ENCODE results near the gene GNB2. TPM values are rescaled to one million over a fixed set of nuclear protein-coding genes. Genes with fewer than 3 reads are reported as not detected.

The GNB2 gene
- total and polyA plus RNA-seq, 2 of the 8 experiments (the other 6 are each of a cell fraction or from before 2014, with no cell fraction given) = 157 to 260 TPM

GRCh38 chr7:100678291-100678984 lies 4.9 kb downstream of the GNB2 start:
- Histone ChIP-seq H3K4ac (replicated peaks; ENCODE audit: insufficient read length, low read depth, low read length) (no peak overlapping the region), H3K9me3 (ENCODE audit: insufficient read depth in 2 of 2, low read depth in 1 of 2, low read length in 1 of 2) (no peaks in the 10 kb centered on the region), H3K4me1 (replicated peaks in 1 of 4; ENCODE audit: control insufficient read depth in 3 of 4, insufficient read depth in 4 of 4, low read length in 3 of 4) (peaks cover 0 to 7% (median 4%) of the 10 kb centered on the region in 4 experiments; a peak in 6 of 7 replicates), H4K5ac (ENCODE audit: insufficient read length, low read depth, low read length) (no peak overlapping the region), H3K27me3 (replicated peaks in 1 of 4; ENCODE audit: control insufficient read depth in 3 of 4, extremely low read depth in 1 of 4, insufficient read depth in 3 of 4, low read length in 3 of 4) (no peaks in the 10 kb centered on the region), H3K9ac (replicated peaks in 1 of 4; ENCODE audit: extremely low read depth in 1 of 4, low read depth in 3 of 4, low read length in 3 of 4) (no peak overlapping the region), H3K23ac (ENCODE audit: insufficient read length) (no peak overlapping the region), H3K14ac (ENCODE audit: insufficient read length) (no peak overlapping the region), H2AK5ac (ENCODE audit: low read depth, low read length) (no peak overlapping the region), H2BK15ac (ENCODE audit: low read length) (no peak overlapping the region), H3K27ac (ENCODE audit: low read depth, low read length) (no peak overlapping the region), H3K36me3 (ENCODE audit: control insufficient read depth in 2 of 4, insufficient read depth in 4 of 4, low read length in 3 of 4) (peaks cover 16 to 67% (median 38%) of the 10 kb centered on the region in 4 experiments; a peak in 7 of 8 replicates), H4K20me1 (replicated peaks in 1 of 2; ENCODE audit: control insufficient read depth in 1 of 2, insufficient read depth in 2 of 2, low read length in 2 of 2) (peaks cover 13 to 33% of the 10 kb centered on the region in 2 experiments), H3K4me3 (ENCODE audit: extremely low read depth in 1 of 4, insufficient read depth in 2 of 4, low read depth in 3 of 4, low read length in 4 of 4) (no peak overlapping the region), H2BK12ac (ENCODE audit: low read depth, low read length) (no peak overlapping the region), H3K18ac (ENCODE audit: extremely low read depth, low read length) (no peak overlapping the region), H3K4me2 (ENCODE audit: insufficient read depth in 1 of 2, low read depth in 2 of 2, low read length in 2 of 2) (no peak overlapping the region), H4K91ac (replicated peaks; ENCODE audit: insufficient read length, low read length) (no peak overlapping the region), H4K8ac (ENCODE audit: extremely low read depth, insufficient read depth, low read length) (0 out of 2 replicates have a peak overlapping the region, but pooled peaks have one; percentile 65), H3K79me2 (ENCODE audit: control insufficient read depth in 1 of 2, insufficient read depth in 2 of 2, low read length in 2 of 2) (no peaks in the 10 kb centered on the region), H2BK120ac (replicated peaks; ENCODE audit: low read depth, low read length) (no peak overlapping the region), H3K23me2 (ENCODE audit: low read depth, low read length) (peaks cover 8% of the 10 kb centered on the region; the same call in 1 of the 2 replicates), H3K56ac (replicated peaks; ENCODE audit: insufficient read length, low read depth, low read length) (no peak overlapping the region), H2BK5ac (ENCODE audit: low read depth, low read length) (peak overlapping the region; percentile 24; the same call in 1 of the 2 replicates), H3K79me1 (ENCODE audit: low read depth, low read length) (peaks cover 3% of the 10 kb centered on the region), H2AFZ (ENCODE audit: low read length) (no peak overlapping the region), H2BK20ac (ENCODE audit: low read length) (no peak overlapping the region)
- TF ChIP-seq POLR2AphosphoS5 (IDR thresholded peaks at IDR 0.05; ENCODE audit: low read depth, low read length) (peak; percentile 69; the same call in 1 of the 2 replicates), MAFK (IDR thresholded peaks at IDR 0.05; ENCODE audit: low read depth, low read length) (no peak), POLR2A (IDR thresholded peaks at IDR 0.05; ENCODE audit: control extremely low read depth in 1 of 2, low read depth in 2 of 2, low read length in 2 of 2) (peak in 1 of 2 experiments; percentile 8; a peak in 1 of 3 replicates), SAP30 (IDR thresholded peaks at IDR 0.05; ENCODE audit: insufficient read depth, insufficient replicate concordance, low read length) (no peak), BCL11A (IDR thresholded peaks at IDR 0.05; ENCODE audit: low read depth in 2 of 2, low read length in 2 of 2) (no peak), EP300 (IDR thresholded peaks at IDR 0.05; ENCODE audit: borderline replicate concordance in 1 of 2, low read depth in 2 of 2, low read length in 2 of 2) (no peak)
- WGBS, 2 experiments (ENCODE audit: extremely low coverage in 1 of 2, insufficient coverage in 1 of 2, insufficient read length in 1 of 2, insufficient replicate concordance in 2 of 2, low coverage in 1 of 2, low lambda C conversion rate in 2 of 2, missing lambda C conversion rate in 1 of 2) = 94% methylated on average over 34 of the region's 35 CpGs; no CpG with 5 or more reads in 1 of the 2 experiments
- peak in 1 of 2 experiments; percentile 59 for DNase-seq (ENCODE audit: low read depth in 1 of 2, low spot score in 2 of 2)
- no peak for FAIRE-seq
- ChIA-PET POLR2A (ENCODE audit: partially characterized antibody) (interaction anchor here (0.6 to 10.3 kb wide), 20 partner anchors 11 to 173 kb away, joined by 3 to 257 read pairs (median 4); partner anchors contain the start of genes ACTL6B, GIGYF1, MOSPD3 and PCOLCE), CTCF (ENCODE audit: partially characterized antibody) (interaction anchor here (1.0 to 20.7 kb wide), 5 partner anchors 14 to 50 kb away, joined by 3 to 254 read pairs (median 12); partner anchors contain the start of genes GIGYF1 and POP7)
